Trophoblast cell (in vitro differentiated cells and primary cell): ENCODE data around the gene SARNP.
A peak's percentile ranks its signal among the peaks of the same experiment; 100 is the strongest.

Source experiments
- DNase-seq, 2 donors: peaks; one replicate each; pipeline ENCODE4 v3.0.0-alpha.2; 2016
- H2AFZ ChIP-seq: 2 replicates; pipeline ENCODE4 v1.6.1; 2013; ENCODE audit warnings: low read length, moderate library complexity, mild to moderate bottlenecking; ENCODE audit not compliant: insufficient read depth, poor library complexity
- H2AK5ac ChIP-seq: 2 replicates; pipeline ENCODE4 v1.6.1; 2013; ENCODE audit warnings: mild to moderate bottlenecking, low read length
- H2BK120ac ChIP-seq: 2 replicates; pipeline ENCODE4 v1.6.1; 2013; ENCODE audit warnings: low read length, mild to moderate bottlenecking, moderate library complexity; ENCODE audit not compliant: insufficient read depth, poor library complexity
- H2BK12ac ChIP-seq: 2 replicates; pipeline ENCODE4 v1.6.1; 2013; ENCODE audit warnings: mild to moderate bottlenecking, low read length, moderate library complexity
- H2BK5ac ChIP-seq: 2 replicates; pipeline ENCODE4 v1.6.1; 2013; ENCODE audit warnings: low read length, low read depth, moderate library complexity, mild to moderate bottlenecking; ENCODE audit not compliant: poor library complexity
- H3K14ac ChIP-seq: 2 replicates; pipeline ENCODE4 v1.6.1; 2013; ENCODE audit warnings: mild to moderate bottlenecking, low read length
- H3K18ac ChIP-seq: 2 replicates; pipeline ENCODE4 v1.6.1; 2013; ENCODE audit warnings: mild to moderate bottlenecking, low read length
- H3K23ac ChIP-seq: 2 replicates; pipeline ENCODE4 v1.6.1; 2013; ENCODE audit warnings: low read length
- H3K27ac ChIP-seq: 2 replicates; pipeline ENCODE4 v1.5.1; 2013; ENCODE audit warnings: low read depth, mild to moderate bottlenecking, inconsistent platforms, low read length, moderate library complexity
- H3K27me3 ChIP-seq: 2 replicates; pipeline ENCODE4 v1.6.1; 2013; ENCODE audit warnings: inconsistent platforms, mild to moderate bottlenecking, low read length, moderate library complexity; ENCODE audit not compliant: insufficient read depth
- H3K36me3 ChIP-seq, 2 experiments: 1 replicate in 1 of 2; 2 replicates in 1 of 2; pipeline ENCODE4 v1.6.1; 2013; ENCODE audit warnings: low read length in 2 of 2, mild to moderate bottlenecking in 2 of 2, moderate library complexity in 1 of 2; ENCODE audit not compliant: insufficient read depth in 2 of 2, control insufficient read depth in 1 of 2
- H3K4ac ChIP-seq: 2 replicates; pipeline ENCODE4 v1.6.1; 2013; ENCODE audit warnings: low read depth, mild to moderate bottlenecking, low read length, moderate library complexity
- H3K4me1 ChIP-seq, 2 experiments: 1 replicate in 1 of 2; 2 replicates in 1 of 2; pipeline ENCODE4 v1.6.1; 2013; ENCODE audit warnings: low read length in 2 of 2, mild to moderate bottlenecking in 2 of 2, moderate library complexity in 1 of 2; ENCODE audit not compliant: insufficient read depth in 2 of 2, control insufficient read depth in 1 of 2
- H3K4me2 ChIP-seq: 2 replicates; pipeline ENCODE4 v1.6.1; 2013; ENCODE audit warnings: inconsistent platforms, mild to moderate bottlenecking, low read length, moderate library complexity
- H3K4me3 ChIP-seq: 2 replicates; pipeline ENCODE4 v1.5.1; 2013; ENCODE audit warnings: mild to moderate bottlenecking, low read depth, low read length, inconsistent platforms
- H3K79me1 ChIP-seq: one replicate; pipeline ENCODE4 v1.6.1; 2013; ENCODE audit warnings: low read length
- H3K79me2 ChIP-seq: 2 replicates; pipeline ENCODE4 v1.6.1; 2013; ENCODE audit warnings: low read length, mild to moderate bottlenecking; ENCODE audit not compliant: control insufficient read depth, insufficient read depth, poor library complexity
- H3K9ac ChIP-seq: 2 replicates; pipeline ENCODE4 v1.6.1; 2013; ENCODE audit warnings: mild to moderate bottlenecking, low read length
- H3K9me3 ChIP-seq: 2 replicates; pipeline ENCODE4 v1.6.1; 2013; ENCODE audit warnings: low read depth, mild to moderate bottlenecking, control low read depth, inconsistent platforms, low read length; ENCODE audit not compliant: insufficient read depth
- H4K12ac ChIP-seq: 2 replicates; pipeline ENCODE4 v1.6.1; 2013; ENCODE audit warnings: low read depth, mild to moderate bottlenecking, low read length, moderate library complexity
- H4K8ac ChIP-seq: 2 replicates; pipeline ENCODE4 v1.6.1; 2013; ENCODE audit warnings: low read depth, mild to moderate bottlenecking, low read length, moderate library complexity
- H4K91ac ChIP-seq: one replicate; pipeline ENCODE4 v1.6.1; 2013; ENCODE audit warnings: low read depth, mild to moderate bottlenecking, low read length, moderate library complexity
- WGBS: extraction: QIAGEN DNeasy Blood & Tissue Kit; methylation state at CpG from one replicate; pipeline ENCODE4 v1.1.7; 2013; ENCODE audit warnings: missing lambda C conversion rate; ENCODE audit not compliant: insufficient read length, insufficient coverage; ENCODE audit errors: extremely low coverage; 5-methylcytosine and 5-hydroxymethylcytosine counted together

SARNP gene

DNA sequence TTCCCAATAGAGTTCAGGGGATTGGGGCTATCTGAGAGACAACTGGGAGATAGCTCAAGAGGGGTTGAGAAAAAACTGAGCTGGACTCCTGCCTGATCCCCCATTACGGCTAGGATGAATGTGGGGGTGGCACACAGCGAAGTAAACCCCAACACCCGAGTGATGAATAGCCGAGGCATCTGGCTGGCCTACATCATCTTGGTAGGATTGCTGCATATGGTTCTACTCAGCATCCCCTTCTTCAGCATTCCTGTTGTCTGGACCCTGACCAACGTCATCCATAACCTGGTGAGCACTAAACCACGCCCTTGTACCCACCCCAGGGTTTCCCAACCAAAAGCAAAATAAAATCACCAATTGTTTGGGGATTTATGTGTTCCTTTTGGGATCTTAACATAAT, 1.4 kb upstream of the SARNP start:
- Histone ChIP-seq H3K14ac (no peak overlapping the region), H4K12ac (peak overlapping the region; percentile 46), H4K91ac (no peak overlapping the region), H3K27ac (no peak overlapping the region), H3K9ac (no peak overlapping the region), H3K4me2 (peak overlapping the region; percentile 91), H3K9me3 (no peaks in the 10 kb centered on the region), H2AFZ (no peak overlapping the region), H3K23ac (no peak overlapping the region), H2BK5ac (no peak overlapping the region), H4K8ac (no peak overlapping the region), H3K27me3 (no peaks in the 10 kb centered on the region), H3K18ac (no peak overlapping the region), H3K36me3 (peaks cover 23 to 37% of the 10 kb centered on the region in 2 experiments), H2BK120ac (no peak overlapping the region), H2BK12ac (no peak overlapping the region), H3K79me1 (peaks cover 6% of the 10 kb centered on the region), H3K79me2 (peaks cover 21% of the 10 kb centered on the region), H2AK5ac (no peak overlapping the region), H3K4me1 (peaks cover 2 to 4% of the 10 kb centered on the region in 2 experiments), H3K4ac (peak overlapping the region; percentile 33), H3K4me3 (no peak overlapping the region)
- WGBS: no CpG with 5 or more reads among the region's 6 CpGs
- DNase-seq: no peak

GRCh38 chr12:55818140-55818728, 710 bp upstream of the SARNP start:
- Histone ChIP-seq H2BK12ac (no peak overlapping the region), H2AFZ (peak overlapping the region; percentile 61), H4K12ac (peak overlapping the region; percentile 20), H3K79me1 (peaks cover 6% of the 10 kb centered on the region), H4K91ac (peak overlapping the region; percentile 80), H2AK5ac (no peak overlapping the region), H3K79me2 (peaks cover 21% of the 10 kb centered on the region), H3K4ac (peak overlapping the region; percentile 9), H3K23ac (no peak overlapping the region), H3K9me3 (no peaks in the 10 kb centered on the region), H4K8ac (peak overlapping the region; percentile 78), H3K4me2 (peak overlapping the region; percentile 91), H3K4me1 (peaks cover 2 to 4% of the 10 kb centered on the region in 2 experiments), H3K36me3 (peaks cover 23 to 39% of the 10 kb centered on the region in 2 experiments), H3K9ac (peak overlapping the region; percentile 89), H3K27me3 (no peaks in the 10 kb centered on the region), H3K27ac (peak overlapping the region; percentile 58), H3K18ac (peak overlapping the region; percentile 31), H2BK5ac (peak overlapping the region; percentile 47), H3K4me3 (peak overlapping the region; percentile 84), H2BK120ac (no peak overlapping the region), H3K14ac (peak overlapping the region; percentile 67)
- no CpG with 5 or more reads among the region's 17 CpGs for whole genome bisulfite sequencing
- no peak for DNase-seq

GRCh38 chr12:55816881-55817344, 611 bp downstream of the SARNP start:
- Histone ChIP-seq H3K27ac (peak overlapping the region; percentile 65), H3K27me3 (no peaks in the 10 kb centered on the region), H3K4me1 (peaks cover 2 to 7% of the 10 kb centered on the region in 2 experiments), H3K4me3 (peak overlapping the region; percentile 94), H3K36me3 (peaks cover 22 to 30% of the 10 kb centered on the region in 2 experiments), H4K91ac (peak overlapping the region; percentile 91), H2BK12ac (no peak overlapping the region), H3K9me3 (no peaks in the 10 kb centered on the region), H3K23ac (no peak overlapping the region), H2BK5ac (peak overlapping the region; percentile 78), H3K9ac (peak overlapping the region; percentile 94), H3K18ac (peak overlapping the region; percentile 55), H2BK120ac (peak overlapping the region; percentile 77), H2AK5ac (peak overlapping the region; percentile 3), H3K79me1 (peaks cover 6% of the 10 kb centered on the region), H3K79me2 (peaks cover 23% of the 10 kb centered on the region), H4K8ac (peak overlapping the region; percentile 89), H3K14ac (peak overlapping the region; percentile 75), H2AFZ (peak overlapping the region; percentile 12), H3K4ac (peak overlapping the region; percentile 87), H3K4me2 (peak overlapping the region; percentile 81), H4K12ac (peak overlapping the region; percentile 72)
- WGBS: no CpG with 5 or more reads among the region's 14 CpGs
- DNase-seq: no peak

GRCh38 chr12:55815473-55815872, 2.1 kb downstream of the SARNP start:
- Histone ChIP-seq H2BK5ac (no peak overlapping the region), H3K4ac (peak overlapping the region; percentile 53), H4K8ac (no peak overlapping the region), H4K91ac (no peak overlapping the region), H2AK5ac (no peak overlapping the region), H3K23ac (no peak overlapping the region), H3K4me3 (no peak overlapping the region), H2BK12ac (no peak overlapping the region), H2BK120ac (no peak overlapping the region), H3K27ac (no peak overlapping the region), H3K9me3 (no peaks in the 10 kb centered on the region), H3K18ac (no peak overlapping the region), H3K4me1 (peaks cover 2 to 7% of the 10 kb centered on the region in 2 experiments), H2AFZ (no peak overlapping the region), H4K12ac (no peak overlapping the region), H3K79me1 (peaks cover 6% of the 10 kb centered on the region), H3K36me3 (peaks cover 18 to 26% of the 10 kb centered on the region in 2 experiments), H3K79me2 (peaks cover 26% of the 10 kb centered on the region), H3K4me2 (no peak overlapping the region), H3K14ac (no peak overlapping the region), H3K9ac (no peak overlapping the region), H3K27me3 (no peaks in the 10 kb centered on the region)
- DNase-seq: no peak
- WGBS: no CpG with 5 or more reads among the region's 12 CpGs
